K562 (cell line): ENCODE data around the gene COLEC12. TPM values are rescaled to one million over a fixed set of nuclear protein-coding genes. Genes with fewer than 3 reads are reported as not detected.

Source experiments
- ATAC-seq: fragments of 200-7000 bp; cut with Tn5 transposase; 3 replicates; pipeline ENCODE4 v1.9.1; 2020; ENCODE audit warnings: moderate library complexity
- BruUV-seq: library from RNA; stranded (reverse); fragments of 400-500 nt; replicated peaks from 2 replicates; lab custom pipeline; 2021; lab: Mats Ljungman, UMichigan
- CTCF ChIA-PET: fragments of 300-600 bp; formaldehyde crosslinking; extraction: SDS; loops from one replicate; lab custom pipeline; 2021; ENCODE audit warnings: low intra/inter-chr PET ratio; lab: Yijun Ruan, JAX
- POLR2A ChIA-PET: fragments of 300-600, 350-650 bp; sonication (Branson Sonifier 250); formaldehyde crosslinking; extraction: SDS; loops from one replicate; lab custom pipeline; 2021; ENCODE audit warnings: antibody characterized with exemption, inconsistent platforms; lab: Yijun Ruan, JAX
- DNase-seq, 4 experiments: peaks; one replicate each; pipeline versions ENCODE4 v3.0.0 to v3.0.0-alpha.2; 2011 to 2018; ENCODE audit warnings: low spot score in 3 of 4, mixed read lengths in 3 of 4; ENCODE audit errors: extremely low read depth in 1 of 4
- FAIRE-seq: peaks from 2 replicates; lab custom pipeline; 2011; peaks lifted over from hg19 to GRCh38; lab: Jason Lieb, UNC
- H2AFZ ChIP-seq: 2 replicates; pipeline ENCODE4 v1.6.0; 2011; ENCODE audit warnings: low read depth, low read length, control low read depth, inconsistent platforms
- H3K27ac ChIP-seq: fragments of 200-600 bp; 3 replicates; pipeline ENCODE4 v1.8.0; 2011; ENCODE audit warnings: low read depth, mild to moderate bottlenecking, control low read depth, inconsistent platforms, low read length, moderate library complexity, mixed read lengths; ENCODE audit errors: extremely low read depth
- H3K27me3 ChIP-seq, 2 experiments: fragments of 300-600 bp in 1 of 2; 2 replicates in 1 of 2; 3 replicates in 1 of 2; pipeline versions ENCODE4 v1.6.0 to v1.8.0; 2011; ENCODE audit warnings: inconsistent platforms in 2 of 2, low read length in 2 of 2, mild to moderate bottlenecking in 1 of 2, mixed read lengths in 1 of 2, moderate library complexity in 1 of 2; ENCODE audit not compliant: control insufficient read depth in 2 of 2, insufficient read depth in 2 of 2
- H3K36me3 ChIP-seq: fragments of 300-600 bp; 3 replicates; pipeline ENCODE4 v1.8.0; 2011; ENCODE audit warnings: mild to moderate bottlenecking, low read length, inconsistent platforms; ENCODE audit not compliant: control insufficient read depth, insufficient read depth
- H3K4me1 ChIP-seq, 2 experiments: fragments of 200-600 bp in 1 of 2; replicated peaks in 1 of 2; 2 replicates in 1 of 2; 3 replicates in 1 of 2; pipeline versions ENCODE4 v1.5.1 to v1.8.0; 2011; ENCODE audit warnings: inconsistent platforms in 2 of 2, low read length in 2 of 2, mild to moderate bottlenecking in 1 of 2, mixed read lengths in 1 of 2, moderate library complexity in 1 of 2; ENCODE audit not compliant: control insufficient read depth in 2 of 2, insufficient read depth in 2 of 2
- H3K4me2 ChIP-seq: 2 replicates; pipeline ENCODE4 v1.6.1; 2011; ENCODE audit warnings: low read length, control low read depth, inconsistent platforms, mixed read lengths; ENCODE audit not compliant: insufficient read depth
- H3K4me3 ChIP-seq: fragments of 200-600 bp; sonication (generic), shearing (Covaris generic); 2 replicates; pipeline ENCODE4 v1.5.1; 2016; ENCODE audit warnings: control low read depth, inconsistent platforms
- H3K79me2 ChIP-seq: fragments of 200-600 bp; 3 replicates; pipeline ENCODE4 v1.8.0; 2011; ENCODE audit warnings: low read length, inconsistent platforms; ENCODE audit not compliant: control insufficient read depth, insufficient read depth
- H3K9ac ChIP-seq, 2 experiments: 2 replicates each; pipeline versions ENCODE4 v1.6.0 to v1.6.1; 2011; ENCODE audit warnings: low read depth in 2 of 2, low read length in 2 of 2, control low read depth in 1 of 2, inconsistent platforms in 1 of 2, mild to moderate bottlenecking in 1 of 2, mixed read lengths in 1 of 2; ENCODE audit not compliant: insufficient read depth in 1 of 2
- H3K9me1 ChIP-seq: one replicate; pipeline ENCODE4 v1.6.0; 2011; ENCODE audit warnings: inconsistent platforms, mild to moderate bottlenecking, low read length, moderate library complexity; ENCODE audit not compliant: control insufficient read depth, insufficient read depth
- H3K9me3 ChIP-seq: replicated peaks from 2 replicates; pipeline ENCODE4 v1.5.1; 2011; ENCODE audit warnings: low read depth, low read length, inconsistent platforms; ENCODE audit not compliant: control insufficient read depth, insufficient read depth
- H4K20me1 ChIP-seq: replicated peaks from 2 replicates; pipeline ENCODE4 v1.6.1; 2011; ENCODE audit warnings: low read length, inconsistent platforms, mixed read lengths; ENCODE audit not compliant: control insufficient read depth, insufficient read depth
- CHD1 ChIP-seq: fragments of 200-600 bp; sonication (generic); IDR thresholded peaks from one replicate; pipeline ENCODE4 v1.6.1; 2012; ENCODE audit warnings: mild to moderate bottlenecking, moderate library complexity, low read length, inconsistent platforms
- KDM5B ChIP-seq: fragments of 200-600 bp; sonication (generic); IDR thresholded peaks from 2 replicates; pipeline ENCODE4 v1.6.1; 2012; ENCODE audit warnings: low read depth, mild to moderate bottlenecking, moderate library complexity, low read length, control low read depth, inconsistent platforms; ENCODE audit not compliant: insufficient replicate concordance
- MXD1 ChIP-seq: fragments of 250-450 bp; sonication (Bioruptor Pico); IDR thresholded peaks from 2 replicates; pipeline ENCODE4 v1.8.0; 2021; ENCODE audit warnings: borderline replicate concordance, mild to moderate bottlenecking, moderate library complexity; ENCODE audit not compliant: poor library complexity, severe bottlenecking
- REST ChIP-seq, 2 experiments: fragments of 450-650 bp; formaldehyde crosslinking in 1 of 2; IDR thresholded peaks; 2 replicates each; pipeline versions ENCODE4 v1.4.0 to v1.6.1; 2014 to 2020; ENCODE audit warnings: mild to moderate bottlenecking in 2 of 2, borderline replicate concordance in 1 of 2, low read depth in 1 of 2
- ZNF253 ChIP-seq: fragments of 250-450 bp; sonication (Bioruptor Pico); conservative IDR thresholded peaks from 2 replicates; pipeline ENCODE4 v1.6.1; 2021; ENCODE audit warnings: mild to moderate bottlenecking
- ZNF695 ChIP-seq: fragments of 450-650 bp; formaldehyde crosslinking; IDR thresholded peaks from 2 replicates; pipeline ENCODE4 v1.4.0; 2020; ENCODE audit warnings: mild to moderate bottlenecking, moderate library complexity
- WGBS: fragments of 100-300 bp; shearing (Covaris generic); methylation state at CpG from one replicate; pipeline ENCODE4 v1.1.6; 2016; ENCODE audit warnings: low coverage, mixed read lengths; ENCODE audit not compliant: insufficient coverage; ENCODE audit errors: missing lambda C conversion rate; 5-methylcytosine and 5-hydroxymethylcytosine counted together
- in situ Hi-C: fragments of 300-500 bp; cut with MboI; formaldehyde crosslinking; loops from 4 replicates; pipeline ENCODE4 v1.15.0; 2018; ENCODE audit warnings: inconsistent platforms, mixed read lengths
- intact Hi-C: fragments of 100-400 bp; cut with micrococcal nuclease; formaldehyde crosslinking; loops from 2 replicates; pipeline ENCODE4 v1.14.2; 2022
- polyA plus RNA-seq, 8 experiments: library from polyadenylated mRNA; depleted of rRNA in 4 of 8; stranded (reverse) in 5 of 8; unstranded in 3 of 8; fragments of >200 nt; fragmentation: Nextera tagmentation in 2 of 8; fragmentation: Illumina TruSeq in 1 of 8; extraction: Ambion mirVana in 2 of 8; extraction: Trizol in 1 of 8; gene quantifications; 2 replicates each; pipeline versions ENCODE4 v1.2.1 to v1.2.3, GENCODE V29; 2011 to 2014; ENCODE audit warnings: inconsistent platforms in 1 of 8, missing spikeins in 1 of 8
- total RNA-seq, 7 experiments: library from RNA; depleted of rRNA in 6 of 7; stranded (reverse); fragments of >200 nt in 6 of 7; fragmentation: Illumina TruSeq in 2 of 7; extraction: Trizol in 2 of 7; gene quantifications; 2 replicates each; pipeline versions ENCODE4 v1.2.1 to v1.2.3, GENCODE V29; 2011 to 2021; ENCODE audit warnings: low replicate concordance in 1 of 7
- TF ChIP-seq, protein P1 (sequence below): fragments of 250-450 bp; sonication (Bioruptor Pico); IDR thresholded peaks from 2 replicates; pipeline ENCODE4 v1.4.0; 2020; ENCODE audit warnings: mild to moderate bottlenecking

Gene COLEC12
- total and polyA plus RNA-seq, 9 of the 15 experiments (the other 6 are each of a cell fraction or from before 2014, with no cell fraction given): 0.04 TPM; not detected in 8

GRCh38 chr18:433298-433697, 67.2 kb downstream of the COLEC12 start:
- ATAC-seq (no peak), DNase-seq (no peak), FAIRE-seq (no peak)
- no TSS peak for BruUV-seq
- Histone ChIP-seq H3K27ac (no peak overlapping the region), H3K4me2 (no peak overlapping the region), H3K27me3 (peaks cover 4 to 5% of the 10 kb centered on the region in 2 experiments; a peak in 3 of 5 replicates), H3K4me3 (no peak overlapping the region), H3K4me1 (no peaks in the 10 kb centered on the region; a peak in 1 of 5 replicates), H4K20me1 (no peaks in the 10 kb centered on the region), H3K79me2 (no peaks in the 10 kb centered on the region), H2AFZ (no peak overlapping the region), H3K9me3 (no peaks in the 10 kb centered on the region), H3K9ac (no peak overlapping the region), H3K9me1 (no peaks in the 10 kb centered on the region)
- CTCF ChIA-PET: no interaction called here
- in situ Hi-C loops: no loop called here
- POLR2A ChIA-PET: no interaction called here
- 2% methylated on average over 3 of the region's 3 CpGs for WGBS
- intact Hi-C loops: no loop called here
- TF ChIP-seq ZNF695 (CRISPR knock-in tag) (no peak), CHD1 (no peak), REST (IDR thresholded peaks at IDR 0.05; ENCODE audit: borderline replicate concordance) (no peak), REST (CRISPR knock-in tag; IDR thresholded peaks at IDR 0.05; ENCODE audit: low read depth) (no peak), ZNF253 (CRISPR knock-in tag) (no peak), MXD1 (CRISPR knock-in tag) (no peak), KDM5B (no peak)
- TF ChIP-seq, protein P1, sequence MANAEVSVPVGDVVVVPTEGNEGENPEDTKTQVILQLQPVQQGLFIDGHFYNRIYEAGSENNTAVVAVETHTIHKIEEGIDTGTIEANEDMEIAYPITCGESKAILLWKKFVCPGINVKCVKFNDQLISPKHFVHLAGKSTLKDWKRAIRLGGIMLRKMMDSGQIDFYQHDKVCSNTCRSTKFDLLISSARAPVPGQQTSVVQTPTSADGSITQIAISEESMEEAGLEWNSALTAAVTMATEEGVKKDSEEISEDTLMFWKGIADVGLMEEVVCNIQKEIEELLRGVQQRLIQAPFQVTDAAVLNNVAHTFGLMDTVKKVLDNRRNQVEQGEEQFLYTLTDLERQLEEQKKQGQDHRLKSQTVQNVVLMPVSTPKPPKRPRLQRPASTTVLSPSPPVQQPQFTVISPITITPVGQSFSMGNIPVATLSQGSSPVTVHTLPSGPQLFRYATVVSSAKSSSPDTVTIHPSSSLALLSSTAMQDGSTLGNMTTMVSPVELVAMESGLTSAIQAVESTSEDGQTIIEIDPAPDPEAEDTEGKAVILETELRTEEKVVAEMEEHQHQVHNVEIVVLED: no peak
- TF ChIP-seq, all 486 proteins: peak for 0
- no peaks in the 10 kb centered on the region for H3K36me3 ChIP-seq
